HEK293 (cell line): ENCODE results near the gene SUSD2.

Source experiments
- CTCF ChIA-PET: fragments of 350-600 bp; formaldehyde crosslinking; extraction: SDS; loops from one replicate; lab custom pipeline; 2021; ENCODE audit warnings: antibody characterized with exemption; lab: Yijun Ruan, JAX
- POLR2A ChIA-PET: fragments of 300-600 bp; formaldehyde crosslinking; extraction: SDS; loops from one replicate; lab custom pipeline; 2020; ENCODE audit warnings: antibody characterized with exemption, inconsistent platforms; lab: Yijun Ruan, JAX
- H3K27ac ChIP-seq: fragments of 200-500 bp; sonication (Bioruptor generic); 2 replicates; pipeline ENCODE4 v1.5.1; 2014; ENCODE audit warnings: low read depth, low read length, control low read depth, inconsistent platforms; ENCODE audit errors: extremely low read depth
- H3K36me3 ChIP-seq, 2 experiments: fragments of 200-500 bp in 1 of 2; sonication (Bioruptor generic) in 1 of 2; 1 replicate in 1 of 2; 2 replicates in 1 of 2; pipeline ENCODE4 v1.5.1; 2014 to 2017; ENCODE audit warnings: inconsistent platforms in 2 of 2, low read length in 2 of 2; ENCODE audit not compliant: control insufficient read depth in 2 of 2, insufficient read depth in 1 of 2
- H3K4me1 ChIP-seq: fragments of 200-500 bp; sonication (Bioruptor generic); 2 replicates; pipeline ENCODE4 v1.5.1; 2014; ENCODE audit warnings: mild to moderate bottlenecking, low read length, inconsistent platforms; ENCODE audit not compliant: control insufficient read depth, insufficient read depth
- H3K4me3 ChIP-seq: 2 replicates; pipeline ENCODE4 v1.5.1; 2011; ENCODE audit warnings: low read depth, mild to moderate bottlenecking, control low read depth, low read length, moderate library complexity
- H3K9me3 ChIP-seq: fragments of 200-500 bp; sonication (Bioruptor generic); 2 replicates; pipeline ENCODE4 v1.5.1; 2014; ENCODE audit warnings: low read depth, low read length, inconsistent platforms; ENCODE audit not compliant: control insufficient read depth, insufficient read depth
- ATF2 ChIP-seq: fragments of 450-650 bp; formaldehyde crosslinking; IDR thresholded peaks from 2 replicates; pipeline ENCODE4 v1.5.1; 2016; ENCODE audit warnings: missing biosample characterization, missing genetic modification characterization, low read depth
- MEIS1 ChIP-seq: sonication (generic); formaldehyde crosslinking; IDR thresholded peaks from 2 replicates; pipeline ENCODE4 v1.8.1; 2022; ENCODE audit warnings: missing genetic modification reagents, mild to moderate bottlenecking, borderline replicate concordance
- PRDM10 ChIP-seq: fragments of 450-650 bp; formaldehyde crosslinking; IDR thresholded peaks from 2 replicates; pipeline ENCODE4 v1.5.1; 2016; ENCODE audit warnings: missing biosample characterization, missing genetic modification characterization
- SALL2 ChIP-seq: fragments of 450-650 bp; formaldehyde crosslinking; IDR thresholded peaks from 2 replicates; pipeline ENCODE4 v1.5.0; 2017; ENCODE audit warnings: missing biosample characterization, mild to moderate bottlenecking, missing genetic modification characterization, borderline replicate concordance
- TSHZ1 ChIP-seq: fragments of 450-650 bp; formaldehyde crosslinking; IDR thresholded peaks from 2 replicates; pipeline ENCODE4 v1.5.1; 2016; ENCODE audit warnings: missing biosample characterization, missing genetic modification characterization, borderline replicate concordance
- ZBTB48 ChIP-seq: fragments of 450-650 bp; formaldehyde crosslinking; IDR thresholded peaks from 2 replicates; pipeline ENCODE4 v1.5.1; 2016; ENCODE audit warnings: missing biosample characterization, missing genetic modification characterization
- ZNF211 ChIP-seq: fragments of 450-650 bp; formaldehyde crosslinking; IDR thresholded peaks from 2 replicates; pipeline ENCODE4 v1.5.1; 2016; ENCODE audit warnings: low read depth, missing biosample characterization, missing genetic modification characterization
- ZNF239 ChIP-seq: fragments of 450-650 bp; formaldehyde crosslinking; IDR thresholded peaks from 2 replicates; pipeline ENCODE4 v1.5.1; 2016; ENCODE audit warnings: missing biosample characterization, missing genetic modification characterization
- ZNF362 ChIP-seq: fragments of 450-650 bp; formaldehyde crosslinking; IDR thresholded peaks from 2 replicates; pipeline ENCODE4 v1.5.1; 2016; ENCODE audit warnings: missing biosample characterization, missing genetic modification characterization
- ZNF366 ChIP-seq: fragments of 450-650 bp; formaldehyde crosslinking; conservative IDR thresholded peaks from 2 replicates; pipeline ENCODE4 v1.5.1; 2016; ENCODE audit warnings: missing biosample characterization, missing genetic modification characterization
- ZNF623 ChIP-seq: fragments of 450-650 bp; formaldehyde crosslinking; IDR thresholded peaks from 2 replicates; pipeline ENCODE4 v1.5.1; 2016; ENCODE audit warnings: missing biosample characterization, missing genetic modification characterization
- ZNF777 ChIP-seq: fragments of 450-650 bp; formaldehyde crosslinking; IDR thresholded peaks from 2 replicates; pipeline ENCODE4 v1.5.1; 2017; ENCODE audit warnings: missing biosample characterization, missing genetic modification characterization, borderline replicate concordance
- ZNF792 ChIP-seq: fragments of 450-650 bp; formaldehyde crosslinking; IDR thresholded peaks from 2 replicates; pipeline ENCODE4 v1.5.1; 2016; ENCODE audit warnings: missing biosample characterization, missing genetic modification characterization
- ZNF830 ChIP-seq: fragments of 450-650 bp; IDR thresholded peaks from 2 replicates; pipeline ENCODE4 v1.5.0; 2018; ENCODE audit warnings: missing biosample characterization, missing genetic modification characterization, low read depth, mild to moderate bottlenecking, moderate library complexity
- ZSCAN30 ChIP-seq: fragments of 450-650 bp; IDR thresholded peaks from 2 replicates; pipeline ENCODE4 v1.5.1; 2018; ENCODE audit warnings: missing biosample characterization, mild to moderate bottlenecking, missing genetic modification characterization, moderate library complexity

The SUSD2 gene

GRCh38 chr22:24184057-24184798 is 2.9 kb downstream of the SUSD2 start:
- Histone ChIP-seq H3K9me3 (no peaks in the 10 kb centered on the region), H3K4me3 (no peak overlapping the region), H3K27ac (no peak overlapping the region), H3K36me3 (no peaks in the 10 kb centered on the region), H3K4me1 (peaks cover 3% of the 10 kb centered on the region; the same call in 1 of the 2 replicates)
- ChIA-PET POLR2A (no interaction called here), CTCF (interaction anchor here (0.8 kb wide), 1 partner anchor 10 kb away, joined by 3 read pairs; no protein-coding TSS in a partner anchor)
- TF ChIP-seq ZNF211 (tag by site-specific recombination) = no peak
- no peak for TF ChIP-seq ZNF830
- TF ChIP-seq ZNF623 = no peak
- TF ChIP-seq TSHZ1 (tag by site-specific recombination) = no peak
- TF ChIP-seq ZBTB48 (tag by site-specific recombination) = no peak
- TF ChIP-seq ZNF366 (tag by site-specific recombination) = no peak
- TF ChIP-seq SALL2 (tag by site-specific recombination) = no peak
- TF ChIP-seq ZNF362 (tag by site-specific recombination) = no peak
- no peak for TF ChIP-seq ATF2 (tag by site-specific recombination)
- TF ChIP-seq PRDM10 (tag by site-specific recombination) = no peak
- no peak for TF ChIP-seq ZNF239 (tag by site-specific recombination)
- no peak for TF ChIP-seq ZSCAN30 (tag by site-specific recombination)
- TF ChIP-seq ZNF792 (tag by site-specific recombination) = no peak
- TF ChIP-seq ZNF777 (tag by site-specific recombination) = no peak
- no peak for TF ChIP-seq MEIS1 (CRISPR knock-in tag)
